Mesenchymal stem cell (in vitro differentiated cells and primary cell): ENCODE results near the gene SRF.

Experiments used
- DNase-seq: peaks from one replicate; pipeline ENCODE4 v3.0.0-alpha.2; 2013
- H2AFZ ChIP-seq: one replicate; pipeline ENCODE4 v1.6.1; 2013; ENCODE audit warnings: low read depth, mild to moderate bottlenecking, control low read depth, inconsistent platforms, low read length, moderate library complexity
- H2AK5ac ChIP-seq: 2 replicates; pipeline ENCODE4 v1.6.1; 2013; ENCODE audit warnings: low read length, moderate library complexity, mild to moderate bottlenecking, inconsistent platforms; ENCODE audit not compliant: severe bottlenecking
- H2BK120ac ChIP-seq: one replicate; pipeline ENCODE4 v1.6.1; 2013; ENCODE audit warnings: low read depth, mild to moderate bottlenecking, inconsistent platforms, low read length, moderate library complexity
- H2BK12ac ChIP-seq, 2 experiments: one replicate each; pipeline ENCODE4 v1.6.1; 2013; ENCODE audit warnings: inconsistent platforms in 2 of 2, low read length in 2 of 2, mild to moderate bottlenecking in 2 of 2, moderate library complexity in 2 of 2, control low read depth in 1 of 2
- H2BK15ac ChIP-seq: one replicate; pipeline ENCODE4 v1.6.1; 2013; ENCODE audit warnings: mild to moderate bottlenecking, low read depth, inconsistent platforms; ENCODE audit not compliant: poor library complexity, severe bottlenecking
- H2BK5ac ChIP-seq: 2 replicates; pipeline ENCODE4 v1.6.1; 2013; ENCODE audit warnings: low read depth, mild to moderate bottlenecking, low read length, control low read depth, inconsistent platforms; ENCODE audit not compliant: poor library complexity, severe bottlenecking
- H3K14ac ChIP-seq, 2 experiments: one replicate each; pipeline ENCODE4 v1.6.1; 2013; ENCODE audit warnings: inconsistent platforms in 2 of 2, low read length in 2 of 2, control low read depth in 1 of 2, mild to moderate bottlenecking in 1 of 2, moderate library complexity in 1 of 2
- H3K18ac ChIP-seq, 2 experiments: one replicate each; pipeline ENCODE4 v1.6.1; 2013; ENCODE audit warnings: inconsistent platforms in 2 of 2, low read length in 2 of 2, control low read depth in 1 of 2, low read depth in 1 of 2, mild to moderate bottlenecking in 1 of 2
- H3K23ac ChIP-seq, 2 experiments: one replicate each; pipeline ENCODE4 v1.6.1; 2013; ENCODE audit warnings: inconsistent platforms in 2 of 2, low read length in 2 of 2, mild to moderate bottlenecking in 2 of 2, moderate library complexity in 2 of 2, control low read depth in 1 of 2
- H3K27ac ChIP-seq: 2 replicates; pipeline ENCODE4 v1.5.1; 2013; ENCODE audit warnings: mild to moderate bottlenecking, moderate library complexity, low read length, control low read depth, inconsistent platforms; ENCODE audit not compliant: poor library complexity, severe bottlenecking
- H3K27me3 ChIP-seq, 2 experiments: 2 replicates each; pipeline versions ENCODE4 v1.6.1 to v1.7.0; 2013; ENCODE audit warnings: low read length in 2 of 2, mild to moderate bottlenecking in 2 of 2, moderate library complexity in 2 of 2, control low read depth in 1 of 2, inconsistent platforms in 1 of 2; ENCODE audit not compliant: control insufficient read depth in 1 of 2, insufficient read depth in 1 of 2
- H3K36me3 ChIP-seq, 2 experiments: 2 replicates each; pipeline versions ENCODE4 v1.6.1 to v1.7.0; 2013; ENCODE audit warnings: low read length in 2 of 2, control low read depth in 1 of 2, inconsistent platforms in 1 of 2, low read depth in 1 of 2, mild to moderate bottlenecking in 1 of 2; ENCODE audit not compliant: insufficient read depth in 2 of 2, control insufficient read depth in 1 of 2
- H3K4ac ChIP-seq, 2 experiments: one replicate each; pipeline ENCODE4 v1.6.1; 2013; ENCODE audit warnings: inconsistent platforms in 2 of 2, low read length in 2 of 2, mild to moderate bottlenecking in 2 of 2, moderate library complexity in 2 of 2, control low read depth in 1 of 2, low read depth in 1 of 2
- H3K4me1 ChIP-seq: 2 replicates; pipeline ENCODE4 v1.6.1; 2013; ENCODE audit warnings: low read depth, low read length, control low read depth; ENCODE audit not compliant: control insufficient read depth, insufficient read depth
- H3K4me2 ChIP-seq: 2 replicates; pipeline ENCODE4 v1.6.1; 2013; ENCODE audit warnings: low read length, mild to moderate bottlenecking, inconsistent platforms; ENCODE audit not compliant: poor library complexity, severe bottlenecking
- H3K4me3 ChIP-seq, 2 experiments: 2 replicates each; pipeline versions ENCODE4 v1.5.1 to v1.7.0; 2013; ENCODE audit warnings: low read length in 2 of 2, mild to moderate bottlenecking in 2 of 2, control low read depth in 1 of 2, low read depth in 1 of 2; ENCODE audit not compliant: insufficient read depth in 1 of 2
- H3K79me1 ChIP-seq: replicated peaks from 2 replicates; pipeline ENCODE4 v1.6.1; 2013; ENCODE audit warnings: mild to moderate bottlenecking, control low read depth, low read length, inconsistent platforms; ENCODE audit not compliant: poor library complexity, severe bottlenecking
- H3K9ac ChIP-seq: 2 replicates; pipeline ENCODE4 v1.7.0; 2013; ENCODE audit warnings: mild to moderate bottlenecking, low read length, moderate library complexity
- H3K9me3 ChIP-seq: 2 replicates; pipeline ENCODE4 v1.7.0; 2013; ENCODE audit warnings: mild to moderate bottlenecking, low read length; ENCODE audit not compliant: control insufficient read depth
- H4K8ac ChIP-seq: one replicate; pipeline ENCODE4 v1.6.1; 2013; ENCODE audit warnings: inconsistent platforms, mild to moderate bottlenecking, low read length, moderate library complexity
- H4K91ac ChIP-seq: one replicate; pipeline ENCODE4 v1.6.1; 2013; ENCODE audit warnings: mild to moderate bottlenecking, low read length, inconsistent platforms
- WGBS: methylation state at CpG from one replicate; pipeline ENCODE4 v1.1.7; 2013; ENCODE audit warnings: mixed read lengths; 5-methylcytosine and 5-hydroxymethylcytosine counted together

The SRF gene

DNA sequence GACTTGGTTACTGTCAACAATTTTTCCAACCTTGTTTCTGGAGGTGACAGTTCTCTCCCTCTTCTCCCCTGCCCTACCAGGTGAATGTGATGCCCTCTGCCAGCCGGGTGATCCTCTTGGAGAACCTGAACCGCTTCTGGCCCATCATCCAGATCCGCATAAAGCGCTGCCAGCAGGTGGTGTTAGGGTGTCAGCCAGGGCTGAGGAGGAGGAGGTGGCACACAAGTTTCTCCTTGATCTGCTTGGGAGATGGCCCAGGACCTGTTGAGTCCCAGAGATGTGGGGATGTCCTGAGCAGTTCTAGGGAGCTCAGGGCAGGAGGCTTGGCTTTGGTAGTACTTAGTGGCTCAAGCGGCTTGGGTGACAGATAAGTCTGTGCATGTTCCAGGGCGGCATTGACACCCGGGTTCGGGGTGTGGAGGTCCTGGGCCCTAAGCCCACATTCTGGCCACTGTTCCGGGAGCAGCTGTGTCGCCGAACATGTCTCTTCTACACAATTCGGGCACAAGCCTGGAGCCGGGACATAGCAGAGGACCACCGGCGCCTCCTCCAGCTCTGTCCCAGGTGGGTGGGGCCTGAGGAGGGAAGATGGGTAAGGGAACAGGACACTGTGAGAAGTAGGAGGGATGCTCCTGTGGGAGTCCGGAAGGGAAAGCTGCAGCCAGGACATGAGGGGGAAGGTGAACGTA is 32.1 kb downstream of the SRF start:
- Histone ChIP-seq H2AFZ (no peak overlapping the region), H3K79me1 (no peaks in the 10 kb centered on the region)

DNA sequence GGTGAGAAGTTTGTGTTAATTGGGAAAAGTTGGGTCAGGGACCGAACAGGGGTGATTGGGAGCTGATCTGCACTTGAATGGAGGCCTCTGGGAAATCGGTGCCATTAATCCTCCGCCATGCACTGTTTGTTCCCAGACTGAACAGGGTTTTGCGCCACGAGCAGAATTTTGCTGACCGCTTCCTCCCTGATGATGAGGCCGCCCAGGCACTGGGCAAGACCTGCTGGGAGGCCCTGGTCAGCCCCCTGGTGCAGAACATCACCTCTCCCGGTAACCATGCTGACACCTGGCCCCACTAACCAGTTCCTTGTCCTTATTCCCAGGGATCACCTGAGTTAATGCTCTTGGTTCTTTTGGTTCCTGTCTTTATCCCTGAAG is 32.6 kb downstream of the SRF start:
- peaks cover 10% of the 10 kb centered on the region for H3K9me3 ChIP-seq

More for the DNA sequence above, 32.1 kb downstream of the SRF start:
- Histone ChIP-seq H3K23ac (no peak overlapping the region), H3K18ac (no peak overlapping the region), H3K4me2 (no peak overlapping the region), H2AK5ac (no peak overlapping the region), H2BK15ac (no peak overlapping the region), H3K4me1 (no peaks in the 10 kb centered on the region), H3K4me3 (no peak overlapping the region), H3K27ac (no peak overlapping the region), H3K14ac (no peak overlapping the region), H2BK5ac (no peak overlapping the region), H3K27me3 (no peaks in the 10 kb centered on the region), H3K9me3 (peaks cover 10% of the 10 kb centered on the region), H4K8ac (no peak overlapping the region), H2BK12ac (no peak overlapping the region), H3K4ac (peak overlapping the region in 1 of 2 experiments; percentile 16), H3K36me3 (peaks cover 63 to 72% of the 10 kb centered on the region in 2 experiments), H2BK120ac (no peak overlapping the region), H3K9ac (no peak overlapping the region), H4K91ac (peak overlapping the region; percentile 25)
- WGBS = 94% methylated on average over 17 of the region's 17 CpGs
- no peak for DNase-seq

GRCh38 chr6:43204271-43205105 is 33.4 kb downstream of the SRF start:
- no peak overlapping the region for H3K4me3 ChIP-seq
- no peak overlapping the region for H3K27ac ChIP-seq
- H2BK15ac ChIP-seq = no peak overlapping the region
- H3K4me1 ChIP-seq = no peaks in the 10 kb centered on the region
- H2BK12ac ChIP-seq = no peak overlapping the region
- peaks cover 53 to 62% of the 10 kb centered on the region in 2 experiments for H3K36me3 ChIP-seq
- H4K8ac ChIP-seq = no peak overlapping the region
- H3K9ac ChIP-seq = no peak overlapping the region
- H2BK5ac ChIP-seq = no peak overlapping the region
- WGBS = 96% methylated on average over 19 of the region's 23 CpGs
- no peak overlapping the region for H3K18ac ChIP-seq
- no peak overlapping the region for H2BK120ac ChIP-seq
- no peak overlapping the region for H3K4me2 ChIP-seq
- H3K4ac ChIP-seq = no peak overlapping the region
- no peak overlapping the region for H2AFZ ChIP-seq
- H3K14ac ChIP-seq = no peak overlapping the region
- no peaks in the 10 kb centered on the region for H3K27me3 ChIP-seq
- no peak overlapping the region for H2AK5ac ChIP-seq
- H3K9me3 ChIP-seq = peaks cover 10% of the 10 kb centered on the region
- no peak overlapping the region for H4K91ac ChIP-seq
- H3K23ac ChIP-seq = no peak overlapping the region
- no peaks in the 10 kb centered on the region for H3K79me1 ChIP-seq
- no peak for DNase-seq

More for the DNA sequence above, 32.6 kb downstream of the SRF start:
- no peak overlapping the region for H3K27ac ChIP-seq
- H2AK5ac ChIP-seq = no peak overlapping the region
- H4K91ac ChIP-seq = no peak overlapping the region
- H3K79me1 ChIP-seq = no peaks in the 10 kb centered on the region
- H2BK12ac ChIP-seq = no peak overlapping the region
- no peak overlapping the region for H4K8ac ChIP-seq
- no peaks in the 10 kb centered on the region for H3K27me3 ChIP-seq
- no peak overlapping the region for H2AFZ ChIP-seq
- H3K9ac ChIP-seq = no peak overlapping the region
- no peak overlapping the region for H3K4me3 ChIP-seq
- no peak overlapping the region for H2BK120ac ChIP-seq
- no peak overlapping the region for H3K4me2 ChIP-seq
- no peak overlapping the region for H2BK5ac ChIP-seq
- no peak overlapping the region for H3K4ac ChIP-seq
- 87% methylated on average over 8 of the region's 8 CpGs for WGBS
- no peak overlapping the region for H3K18ac ChIP-seq
- DNase-seq = no peak
- H3K23ac ChIP-seq = no peak overlapping the region
- H3K4me1 ChIP-seq = no peaks in the 10 kb centered on the region
- H3K36me3 ChIP-seq = peaks cover 59 to 67% of the 10 kb centered on the region in 2 experiments
- no peak overlapping the region for H3K14ac ChIP-seq
- no peak overlapping the region for H2BK15ac ChIP-seq

DNA sequence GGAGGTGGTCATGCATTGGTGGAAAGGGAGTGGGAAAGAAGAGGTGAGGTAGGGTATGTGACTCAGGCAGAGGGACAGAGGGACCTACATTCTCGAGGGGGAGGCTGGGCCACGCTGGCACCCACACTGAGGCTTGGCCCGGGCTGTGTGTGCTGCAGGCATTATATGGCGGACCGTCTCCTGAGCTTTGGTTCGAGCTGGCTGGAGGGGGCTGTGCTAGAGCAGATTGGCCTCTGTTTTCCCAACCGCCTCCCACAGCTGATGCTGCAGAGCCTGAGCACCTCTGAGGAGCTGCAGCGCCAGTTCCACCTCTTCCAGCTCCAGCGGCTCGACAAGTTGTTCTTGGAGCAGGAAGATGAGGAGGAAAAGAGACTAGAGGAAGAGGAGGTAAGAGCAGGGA is 34.8 kb downstream of the SRF start:
- Histone ChIP-seq H3K27me3 (no peaks in the 10 kb centered on the region), H3K9ac (no peak overlapping the region), H3K18ac (no peak overlapping the region), H2AFZ (no peak overlapping the region), H2AK5ac (no peak overlapping the region), H3K79me1 (no peaks in the 10 kb centered on the region), H3K4me3 (no peak overlapping the region), H2BK12ac (no peak overlapping the region), H3K4me2 (no peak overlapping the region), H3K36me3 (peaks cover 39 to 48% of the 10 kb centered on the region in 2 experiments), H3K27ac (no peak overlapping the region), H2BK15ac (no peak overlapping the region), H2BK120ac (no peak overlapping the region), H3K4ac (no peak overlapping the region), H3K23ac (no peak overlapping the region), H3K9me3 (peaks cover 10% of the 10 kb centered on the region), H4K8ac (peak overlapping the region; percentile 9), H3K4me1 (no peaks in the 10 kb centered on the region), H4K91ac (no peak overlapping the region), H2BK5ac (no peak overlapping the region), H3K14ac (no peak overlapping the region)
- DNase-seq = no peak
- 95% methylated on average over 10 of the region's 10 CpGs for WGBS
